HG02943 (cell line): Measurements from ENCODE around the gene ADAR.

Experiments
- ATAC-seq: cut with Tn5 transposase; IDR thresholded peaks from one replicate; pipeline ENCODE4 v1.9.1; 2021; ENCODE audit warnings: mild to moderate bottlenecking, low read depth, moderate library complexity; ENCODE audit not compliant: unreplicated experiment

ADAR gene

DNA sequence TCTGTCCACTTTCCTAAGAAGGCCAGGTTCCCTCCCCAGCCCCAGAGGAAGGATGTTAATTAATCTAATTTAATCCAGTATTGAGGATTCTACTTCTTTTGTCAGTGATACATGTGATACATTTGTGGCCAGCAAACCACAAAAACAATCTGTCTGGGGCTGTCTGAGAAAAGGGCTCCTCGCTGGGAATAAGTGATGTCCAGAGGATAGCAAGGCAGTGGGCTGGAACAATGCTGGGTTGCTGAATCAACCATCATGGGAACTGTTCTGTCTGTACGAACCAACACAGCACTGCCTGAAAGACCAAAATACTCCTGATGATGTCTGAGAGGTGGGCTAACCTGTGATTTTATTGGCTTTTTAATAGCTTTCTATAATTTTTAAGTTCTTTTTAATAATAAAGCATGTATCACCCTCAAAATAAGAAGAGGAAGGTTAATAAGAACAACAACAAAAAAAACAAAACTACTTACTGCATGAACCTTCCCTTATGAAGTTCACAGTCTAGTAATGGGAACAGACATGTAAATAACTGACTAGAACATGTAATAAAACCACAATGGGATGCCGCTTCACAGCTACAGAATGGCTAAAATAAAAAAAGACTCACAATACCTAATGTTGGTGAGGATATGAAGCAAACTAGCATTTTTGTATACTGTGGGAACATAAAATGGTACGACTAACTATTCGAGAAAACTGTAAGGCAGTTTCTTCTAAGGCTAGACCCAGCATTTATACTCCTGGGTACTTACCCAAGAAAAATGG is 11.4 kb upstream of the ADAR start:
- no peak for ATAC-seq

DNA sequence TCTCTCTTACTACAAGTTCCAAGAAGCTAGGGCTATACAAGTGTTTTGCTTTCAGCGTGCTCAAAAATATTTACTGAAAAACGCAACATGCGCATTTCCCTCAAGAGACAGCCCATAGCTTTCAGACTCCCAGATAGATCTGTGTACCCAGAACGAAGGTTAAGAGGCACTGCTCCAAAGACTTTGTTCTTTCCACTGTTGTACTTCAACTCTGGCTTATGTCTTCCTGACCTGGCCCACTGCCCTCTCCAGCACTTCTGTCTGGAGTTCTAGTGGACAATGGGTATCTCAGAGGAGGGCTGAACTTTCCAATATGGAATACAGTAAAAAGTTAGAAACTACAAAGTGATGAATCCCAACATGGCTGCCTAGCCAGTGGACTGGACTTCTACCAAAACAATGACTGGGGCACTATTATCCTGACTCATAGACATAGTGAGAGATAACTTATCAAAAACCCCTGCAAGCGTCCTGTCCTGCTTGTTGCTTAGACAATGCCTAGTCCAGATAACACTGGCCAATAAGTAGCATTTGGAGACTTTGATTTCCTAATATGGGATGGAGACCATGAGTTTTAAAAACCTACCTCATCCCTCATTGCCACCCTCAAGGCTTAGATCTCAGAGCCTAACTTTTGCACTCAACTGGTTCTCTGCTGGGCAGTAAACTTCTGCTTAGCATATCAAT is 8.8 kb upstream of the ADAR start:
- ATAC-seq: no peak

DNA sequence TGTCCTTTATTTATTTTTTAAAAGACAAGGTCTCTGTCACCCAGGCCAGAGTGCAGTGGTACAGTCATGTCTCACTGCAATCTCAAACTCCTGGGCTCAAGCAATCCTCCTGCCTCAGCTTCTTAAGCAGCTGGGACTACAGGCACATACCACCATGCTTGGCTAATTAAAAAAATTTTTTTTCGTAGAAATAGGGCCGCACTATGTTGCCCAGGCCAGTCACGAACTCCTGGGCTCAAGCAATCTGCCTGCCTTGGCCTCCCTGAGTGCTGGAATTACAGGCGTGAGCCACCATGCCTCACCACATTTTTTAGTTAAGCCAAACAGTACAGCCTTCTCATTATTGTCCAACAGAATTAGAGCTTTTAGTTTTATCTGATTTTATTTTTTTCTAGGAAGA is 7.4 kb upstream of the ADAR start:
- ATAC-seq: no peak

DNA sequence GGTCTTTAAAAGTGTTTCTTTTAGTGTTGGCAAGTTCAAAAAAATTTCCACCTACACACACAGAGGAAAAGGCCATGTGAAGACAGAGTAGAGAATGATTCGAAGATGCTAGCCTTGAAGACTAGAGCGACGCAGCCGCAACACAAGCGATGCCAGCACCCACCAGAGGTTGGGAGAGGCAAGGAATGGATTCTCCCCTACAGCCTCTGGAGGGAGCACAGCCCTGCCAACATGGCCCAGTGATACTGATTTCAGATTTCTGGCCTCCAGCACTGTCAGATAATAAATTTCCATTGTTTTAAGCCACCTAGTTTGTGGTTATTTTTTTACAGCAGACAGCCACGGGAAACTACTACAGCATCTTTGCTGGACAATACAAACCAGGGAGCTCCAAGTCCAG is 6.9 kb upstream of the ADAR start:
- ATAC-seq: no peak

- ATAC-seq: no peak
Measured at GRCh38 chr1:154614247-154614646, 6.3 kb upstream of the ADAR start.

- no peak for ATAC-seq
Measured at GRCh38 chr1:154611150-154611862, 3.3 kb upstream of the ADAR start.

GRCh38 chr1:154609398-154610380 is 1.7 kb upstream of the ADAR start:
- no peak for ATAC-seq

DNA sequence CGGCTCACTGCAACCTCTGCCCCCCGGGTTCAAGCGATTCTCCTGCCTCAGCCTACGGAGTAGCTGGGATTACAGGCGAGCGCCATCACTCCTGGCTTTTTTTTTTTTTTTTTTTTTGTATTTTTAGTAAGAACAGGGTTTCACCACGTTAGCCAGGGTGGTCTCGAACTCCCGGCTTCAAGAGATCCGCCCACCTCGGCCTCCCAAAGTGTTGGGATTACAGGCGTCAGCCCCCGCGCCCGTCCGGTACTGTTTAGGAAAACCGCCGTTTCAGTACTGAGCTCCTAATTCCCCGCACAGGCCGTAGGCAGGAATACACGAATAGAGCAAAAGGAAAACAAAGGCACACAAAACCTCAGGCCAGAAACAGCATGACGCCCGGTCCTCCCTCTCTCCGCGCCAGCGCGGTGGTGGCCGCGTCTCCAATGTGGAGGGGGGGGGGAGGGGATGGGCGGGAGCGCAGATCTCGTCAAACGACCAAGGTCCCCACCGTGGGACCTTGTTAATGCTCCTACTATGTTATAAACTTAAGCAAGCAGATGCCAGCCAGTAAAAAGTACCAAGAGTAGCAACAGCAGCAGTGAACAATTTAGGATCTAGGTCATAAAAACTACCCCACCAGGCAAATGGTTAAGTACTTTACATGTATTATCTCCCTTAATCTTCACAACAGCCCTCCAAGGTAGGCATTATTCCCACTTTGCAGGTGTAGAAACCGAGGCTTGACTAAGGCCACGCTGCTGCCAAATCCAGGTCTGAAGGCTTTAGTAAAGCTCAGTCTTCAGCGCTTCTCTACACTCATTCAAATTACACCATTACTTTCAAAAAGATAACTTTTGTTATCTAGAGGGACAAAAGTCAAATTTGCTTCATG is 648 bp upstream of the ADAR start:
- no peak for ATAC-seq

DNA sequence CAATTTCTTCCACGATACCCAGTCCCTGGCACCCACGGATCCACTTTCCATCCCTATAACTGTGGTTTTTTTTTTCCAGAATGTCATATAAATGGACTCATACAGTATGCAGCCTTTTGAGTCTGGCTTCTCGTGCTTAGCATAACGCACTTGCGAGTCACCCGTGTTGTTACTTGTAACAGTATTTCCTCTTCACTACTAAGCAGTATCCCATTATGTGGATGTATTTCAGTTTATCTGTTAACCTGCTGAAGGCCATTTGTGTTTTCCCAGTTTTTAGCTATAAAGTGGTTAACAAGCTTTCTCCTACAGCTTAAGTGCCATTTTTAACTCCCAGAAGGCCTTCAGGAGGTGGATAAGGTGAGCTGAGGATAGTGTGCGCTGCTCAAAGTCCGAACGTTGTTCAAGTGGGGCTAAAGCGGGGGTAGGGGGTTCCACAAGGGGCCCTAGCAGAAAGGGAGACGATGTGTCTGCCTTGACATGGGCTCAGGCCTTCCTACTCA is 829 bp downstream of the ADAR start:
- ATAC-seq: no peak

- ATAC-seq: no peak
Measured at GRCh38 chr1:154605534-154605933, 2.5 kb downstream of the ADAR start.

GRCh38 chr1:154603317-154603716 is 4.7 kb downstream of the ADAR start:
- ATAC-seq: no peak

DNA sequence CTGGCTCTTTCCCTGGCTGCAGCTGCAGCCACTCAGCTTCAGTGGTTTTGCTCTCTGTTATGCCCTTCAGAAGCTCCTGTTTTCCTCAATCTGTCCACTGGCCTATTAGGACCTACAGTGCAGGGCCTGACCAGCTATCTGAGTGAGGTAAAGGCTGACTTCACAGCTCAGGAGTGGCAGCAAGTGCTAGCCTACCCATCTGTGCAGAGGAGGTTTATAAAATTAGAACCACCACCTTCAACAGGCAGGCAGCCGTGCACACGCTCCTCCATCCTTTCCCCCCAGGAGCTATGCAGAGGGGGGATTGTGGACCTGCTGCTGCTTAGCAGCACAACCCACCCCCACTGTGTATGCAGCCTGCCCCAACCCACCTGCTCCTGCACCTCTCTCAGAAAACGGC is 8.3 kb downstream of the ADAR start:
- ATAC-seq: no peak

GRCh38 chr1:154598871-154599635 is 8.9 kb downstream of the ADAR start:
- no peak for ATAC-seq

- no peak for ATAC-seq
Measured at GRCh38 chr1:154595621-154596020, 12.4 kb downstream of the ADAR start.

GRCh38 chr1:154594811-154595210 is 13.2 kb downstream of the ADAR start:
- ATAC-seq: no peak

- no peak for ATAC-seq
Measured at GRCh38 chr1:154593390-154593789, 14.6 kb downstream of the ADAR start.

DNA sequence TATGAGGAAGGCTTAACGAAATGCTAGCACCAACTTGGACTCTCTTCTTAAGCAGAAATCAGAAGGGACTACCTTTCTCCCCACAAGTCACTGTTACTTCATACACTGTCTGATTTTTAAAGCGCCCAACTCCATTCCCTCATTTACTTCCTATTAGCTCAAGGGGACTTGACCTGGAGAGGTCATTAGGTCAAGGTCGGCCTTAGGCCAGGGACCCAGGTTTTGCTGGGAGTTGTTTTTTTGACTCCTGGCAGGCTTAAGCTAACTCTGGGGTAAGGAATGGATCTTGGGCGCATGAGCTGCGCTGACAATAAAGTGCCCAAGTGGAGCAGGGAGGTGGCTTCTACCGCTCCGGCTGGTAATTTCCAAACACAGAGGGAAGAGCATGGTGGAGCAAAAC is 16.8 kb downstream of the ADAR start:
- ATAC-seq: no peak

GRCh38 chr1:154590756-154591155 is 17.2 kb downstream of the ADAR start:
- no peak for ATAC-seq

DNA sequence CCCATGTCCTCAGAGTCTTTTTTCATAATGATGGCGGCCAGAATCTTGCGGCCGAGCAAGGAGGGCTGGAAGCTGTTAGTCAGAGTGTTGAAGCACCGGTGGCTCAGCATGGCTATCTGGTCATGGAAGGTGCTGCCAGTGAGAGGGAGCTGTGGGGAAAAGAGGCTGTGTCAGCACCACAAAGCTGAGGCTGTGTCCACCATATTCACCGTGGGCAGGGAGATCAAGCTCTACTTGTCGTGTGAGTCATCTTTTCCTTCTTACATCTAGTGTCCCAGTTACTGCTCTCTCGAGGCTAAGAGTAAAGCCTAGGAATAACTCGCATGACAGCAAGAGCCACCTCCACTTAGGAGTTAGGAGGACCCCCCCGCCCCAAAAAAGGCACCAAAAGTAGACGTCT is 18.2 kb downstream of the ADAR start:
- no peak for ATAC-seq
